PFSK-1 (cell line): Measurements from ENCODE around the gene HAS3.

Experiments used
- FOXP2 ChIP-seq: optimal IDR thresholded peaks from 2 replicates; pipeline ENCODE3; 2011; ENCODE audit warnings: borderline replicate concordance, control low read depth, inconsistent platforms; ENCODE audit not compliant: insufficient read depth; ENCODE audit errors: extremely low read length, extremely low read depth
- POLR2AphosphoS5 ChIP-seq: IDR thresholded peaks from 2 replicates; pipeline ENCODE4 v1.6.1; 2012; ENCODE audit warnings: low read depth, mild to moderate bottlenecking, control low read depth, low read length, moderate library complexity
- REST ChIP-seq, 2 experiments: IDR thresholded peaks; 2 replicates each; pipeline versions ENCODE4 v1.6.1 to v1.8.0; 2011 to 2012; ENCODE audit warnings: low read depth in 2 of 2, low read length in 2 of 2, control low read depth in 1 of 2, inconsistent platforms in 1 of 2, mild to moderate bottlenecking in 1 of 2, moderate library complexity in 1 of 2; ENCODE audit not compliant: insufficient read depth in 1 of 2
- SIN3A ChIP-seq: IDR thresholded peaks from 2 replicates; pipeline ENCODE4 v1.6.1; 2012; ENCODE audit warnings: mild to moderate bottlenecking, low read length, moderate library complexity, borderline replicate concordance; ENCODE audit not compliant: insufficient read depth
- TAF1 ChIP-seq: IDR thresholded peaks from 2 replicates; pipeline ENCODE4 v1.6.1; 2012; ENCODE audit warnings: low read length, control low read depth, borderline replicate concordance; ENCODE audit not compliant: insufficient read depth

The HAS3 gene

DNA sequence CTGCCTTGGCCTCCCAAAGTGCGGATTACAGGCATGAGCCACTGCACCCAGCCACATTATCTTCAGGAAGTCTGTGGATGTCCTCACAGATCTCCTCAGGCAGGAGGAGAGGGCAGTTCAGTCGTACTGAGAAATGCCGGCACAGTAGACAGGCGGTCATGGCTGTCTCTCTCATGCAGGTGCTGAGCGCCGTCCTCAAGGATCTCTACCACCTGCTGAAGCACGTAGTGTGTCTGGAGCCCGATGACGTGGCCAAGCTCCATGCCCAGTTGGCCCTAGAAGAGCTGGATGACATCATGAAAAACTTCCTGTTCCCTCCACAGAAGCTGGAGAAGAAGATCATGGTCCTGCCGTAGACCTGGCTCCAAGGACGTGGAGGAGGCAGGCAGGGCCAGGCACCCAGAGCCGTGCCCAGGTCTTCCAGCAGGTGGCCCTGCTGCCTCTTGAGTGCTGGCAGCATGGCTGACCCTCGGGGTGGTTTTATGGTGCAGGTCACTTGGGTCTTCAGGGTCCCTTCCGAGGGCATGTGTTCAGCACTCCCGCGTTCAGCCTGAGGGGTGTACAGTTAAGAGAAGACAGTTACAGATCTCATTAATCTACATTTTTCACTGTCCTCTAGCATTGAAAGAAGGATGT lies 22.0 kb upstream of the HAS3 start:
- no peak for TF ChIP-seq POLR2AphosphoS5
- no peak for TF ChIP-seq SIN3A
- no peak for TF ChIP-seq REST (IDR thresholded peaks at IDR 0.05; ENCODE audit: insufficient read depth in 1 of 2, low read depth in 2 of 2, low read length in 2 of 2)
- TF ChIP-seq FOXP2 = no peak
- no peak for TF ChIP-seq TAF1

GRCh38 chr16:69084289-69084688 lies 21.2 kb upstream of the HAS3 start:
- TF ChIP-seq TAF1 = no peak
- no peak for TF ChIP-seq FOXP2
- TF ChIP-seq REST (IDR thresholded peaks at IDR 0.05; ENCODE audit: insufficient read depth in 1 of 2, low read depth in 2 of 2, low read length in 2 of 2) = no peak
- no peak for TF ChIP-seq SIN3A
- no peak for TF ChIP-seq POLR2AphosphoS5

DNA sequence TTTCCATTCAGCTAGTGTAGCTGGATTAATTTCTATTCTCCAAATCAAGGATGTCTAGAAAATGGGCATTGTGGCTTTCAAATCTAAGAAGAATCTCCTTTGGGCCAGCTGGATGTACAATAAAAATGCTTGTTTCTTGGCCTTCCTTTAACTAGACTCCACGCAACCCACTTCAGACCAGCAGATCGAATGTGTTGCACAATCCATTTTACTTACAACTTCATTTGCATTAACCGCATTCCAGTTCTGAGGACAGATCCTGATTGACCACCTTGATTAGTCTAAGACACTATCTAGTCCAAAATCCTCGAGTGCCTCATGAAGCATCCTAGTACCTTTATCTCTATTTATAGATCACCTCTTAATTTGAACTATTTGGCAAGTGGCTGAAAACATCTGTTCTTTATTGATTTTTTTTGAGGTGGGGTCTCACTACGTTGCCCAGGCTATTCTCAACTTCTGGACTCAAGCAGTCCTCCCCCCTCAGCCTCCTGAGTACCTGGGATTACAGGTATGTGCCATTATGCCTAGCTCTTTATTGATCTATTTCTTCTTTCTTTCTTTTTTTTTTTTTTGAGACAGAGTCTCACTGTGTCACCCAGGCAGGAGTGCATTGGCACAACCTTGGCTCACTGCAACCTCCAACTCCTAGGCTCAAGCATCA lies 20.3 kb upstream of the HAS3 start:
- TF ChIP-seq POLR2AphosphoS5 (no peak), FOXP2 (no peak), SIN3A (no peak), REST (IDR thresholded peaks at IDR 0.05; ENCODE audit: insufficient read depth in 1 of 2, low read depth in 2 of 2, low read length in 2 of 2) (no peak), TAF1 (no peak)

GRCh38 chr16:69087161-69087581 lies 18.3 kb upstream of the HAS3 start:
- no peak for TF ChIP-seq TAF1
- TF ChIP-seq POLR2AphosphoS5 = no peak
- no peak for TF ChIP-seq REST (IDR thresholded peaks at IDR 0.05; ENCODE audit: insufficient read depth in 1 of 2, low read depth in 2 of 2, low read length in 2 of 2)
- no peak for TF ChIP-seq FOXP2
- TF ChIP-seq SIN3A = no peak
